Measurements from ENCODE around the gene SOCS3.

SOCS3 gene

GRCh38 chr17:78367193-78367592, 7.3 kb upstream of the SOCS3 start:
- peaks cover 10% of the 10 kb centered on the region for H3K4me1 ChIP-seq (ENCODE audit: control insufficient read depth, insufficient read depth, low read length)
- H3K9ac ChIP-seq (ENCODE audit: low read length in 2 of 2): no peak overlapping the region
- H3K9me3 ChIP-seq (ENCODE audit: control insufficient read depth in 2 of 2, low read length in 2 of 2): no peaks in the 10 kb centered on the region
- no peak overlapping the region for H3K27ac ChIP-seq (ENCODE audit: low read length)
- H3K36me3 ChIP-seq (ENCODE audit: control insufficient read depth in 2 of 2, insufficient read depth in 2 of 2, low read length in 2 of 2): no peaks in the 10 kb centered on the region
- H3K27me3 ChIP-seq (ENCODE audit: control insufficient read depth in 1 of 2, insufficient read depth in 2 of 2, low read length in 2 of 2): no peaks in the 10 kb centered on the region
- H3K4me3 ChIP-seq (ENCODE audit: low read length in 2 of 2): no peak overlapping the region

GRCh38 chr17:78366109-78366848, 6.4 kb upstream of the SOCS3 start:
- Histone ChIP-seq H3K9me3 (ENCODE audit: control insufficient read depth in 2 of 2, low read length in 2 of 2) (no peaks in the 10 kb centered on the region), H3K4me1 (ENCODE audit: control insufficient read depth, insufficient read depth, low read length) (peaks cover 10% of the 10 kb centered on the region), H3K36me3 (ENCODE audit: control insufficient read depth in 2 of 2, insufficient read depth in 2 of 2, low read length in 2 of 2) (no peaks in the 10 kb centered on the region), H3K27ac (ENCODE audit: low read length) (no peak overlapping the region), H3K9ac (ENCODE audit: low read length in 2 of 2) (no peak overlapping the region), H3K4me3 (ENCODE audit: low read length in 2 of 2) (no peak overlapping the region), H3K27me3 (ENCODE audit: control insufficient read depth in 1 of 2, insufficient read depth in 2 of 2, low read length in 2 of 2) (no peaks in the 10 kb centered on the region)

DNA sequence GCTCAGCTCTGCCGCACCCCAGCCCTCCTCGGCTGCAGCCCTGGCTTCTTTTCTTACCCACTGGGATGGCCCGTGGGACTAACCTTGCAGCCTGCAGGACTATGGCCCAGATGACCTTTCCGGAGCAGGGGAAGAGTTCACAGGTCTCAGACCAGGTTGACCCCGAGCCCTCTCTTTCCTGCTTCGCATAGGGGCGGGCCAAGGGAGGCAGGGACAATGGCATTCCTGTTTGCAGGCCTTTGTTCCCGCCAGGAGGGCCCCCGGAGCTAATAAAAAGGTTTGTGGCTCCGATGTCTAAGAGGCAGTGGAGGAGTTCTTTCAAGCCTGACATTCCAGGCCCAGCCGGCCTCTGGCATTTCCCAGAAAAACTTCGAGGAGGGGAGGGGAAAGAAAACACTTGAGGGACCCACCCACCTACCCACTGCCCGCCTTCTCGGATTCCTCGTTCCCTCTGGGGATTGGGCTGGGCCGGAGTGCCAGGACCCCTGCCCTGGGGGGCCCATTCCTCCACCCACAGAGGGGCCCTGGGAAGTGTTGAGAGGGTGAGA, 5.8 kb upstream of the SOCS3 start:
- Histone ChIP-seq H3K27ac (ENCODE audit: low read length) (no peak overlapping the region), H3K27me3 (ENCODE audit: control insufficient read depth in 1 of 2, insufficient read depth in 2 of 2, low read length in 2 of 2) (no peaks in the 10 kb centered on the region), H3K36me3 (ENCODE audit: control insufficient read depth in 2 of 2, insufficient read depth in 2 of 2, low read length in 2 of 2) (no peaks in the 10 kb centered on the region), H3K4me3 (ENCODE audit: low read length in 2 of 2) (no peak overlapping the region), H3K9me3 (ENCODE audit: control insufficient read depth in 2 of 2, low read length in 2 of 2) (no peaks in the 10 kb centered on the region), H3K4me1 (ENCODE audit: control insufficient read depth, insufficient read depth, low read length) (peaks cover 11% of the 10 kb centered on the region), H3K9ac (ENCODE audit: low read length in 2 of 2) (no peak overlapping the region)

GRCh38 chr17:78364436-78365281, 4.8 kb upstream of the SOCS3 start:
- Histone ChIP-seq H3K9ac (ENCODE audit: low read length in 2 of 2) (no peak overlapping the region), H3K36me3 (ENCODE audit: control insufficient read depth in 2 of 2, insufficient read depth in 2 of 2, low read length in 2 of 2) (no peaks in the 10 kb centered on the region), H3K9me3 (ENCODE audit: control insufficient read depth in 2 of 2, low read length in 2 of 2) (no peaks in the 10 kb centered on the region), H3K4me1 (ENCODE audit: control insufficient read depth, insufficient read depth, low read length) (peaks cover 13% of the 10 kb centered on the region), H3K27me3 (ENCODE audit: control insufficient read depth in 1 of 2, insufficient read depth in 2 of 2, low read length in 2 of 2) (no peaks in the 10 kb centered on the region), H3K4me3 (ENCODE audit: low read length in 2 of 2) (no peak overlapping the region), H3K27ac (ENCODE audit: low read length) (no peak overlapping the region)

GRCh38 chr17:78362671-78363070, 2.8 kb upstream of the SOCS3 start:
- H3K27ac ChIP-seq (ENCODE audit: low read length): no peak overlapping the region
- H3K9ac ChIP-seq (ENCODE audit: low read length in 2 of 2): no peak overlapping the region
- H3K4me1 ChIP-seq (ENCODE audit: control insufficient read depth, insufficient read depth, low read length): peaks cover 32% of the 10 kb centered on the region
- no peaks in the 10 kb centered on the region for H3K9me3 ChIP-seq (ENCODE audit: control insufficient read depth in 2 of 2, low read length in 2 of 2)
- H3K36me3 ChIP-seq (ENCODE audit: control insufficient read depth in 2 of 2, insufficient read depth in 2 of 2, low read length in 2 of 2): peaks cover 0 to 12% of the 10 kb centered on the region in 2 donors
- H3K27me3 ChIP-seq (ENCODE audit: control insufficient read depth in 1 of 2, insufficient read depth in 2 of 2, low read length in 2 of 2): no peaks in the 10 kb centered on the region
- no peak overlapping the region for H3K4me3 ChIP-seq (ENCODE audit: low read length in 2 of 2)

GRCh38 chr17:78362232-78362631, 2.4 kb upstream of the SOCS3 start:
- Histone ChIP-seq H3K4me1 (ENCODE audit: control insufficient read depth, insufficient read depth, low read length) (peaks cover 37% of the 10 kb centered on the region), H3K27ac (ENCODE audit: low read length) (no peak overlapping the region), H3K36me3 (ENCODE audit: control insufficient read depth in 2 of 2, insufficient read depth in 2 of 2, low read length in 2 of 2) (peaks cover 2 to 16% of the 10 kb centered on the region in 2 donors), H3K9ac (ENCODE audit: low read length in 2 of 2) (no peak overlapping the region), H3K27me3 (ENCODE audit: control insufficient read depth in 1 of 2, insufficient read depth in 2 of 2, low read length in 2 of 2) (no peaks in the 10 kb centered on the region), H3K9me3 (ENCODE audit: control insufficient read depth in 2 of 2, low read length in 2 of 2) (no peaks in the 10 kb centered on the region), H3K4me3 (ENCODE audit: low read length in 2 of 2) (no peak overlapping the region)

DNA sequence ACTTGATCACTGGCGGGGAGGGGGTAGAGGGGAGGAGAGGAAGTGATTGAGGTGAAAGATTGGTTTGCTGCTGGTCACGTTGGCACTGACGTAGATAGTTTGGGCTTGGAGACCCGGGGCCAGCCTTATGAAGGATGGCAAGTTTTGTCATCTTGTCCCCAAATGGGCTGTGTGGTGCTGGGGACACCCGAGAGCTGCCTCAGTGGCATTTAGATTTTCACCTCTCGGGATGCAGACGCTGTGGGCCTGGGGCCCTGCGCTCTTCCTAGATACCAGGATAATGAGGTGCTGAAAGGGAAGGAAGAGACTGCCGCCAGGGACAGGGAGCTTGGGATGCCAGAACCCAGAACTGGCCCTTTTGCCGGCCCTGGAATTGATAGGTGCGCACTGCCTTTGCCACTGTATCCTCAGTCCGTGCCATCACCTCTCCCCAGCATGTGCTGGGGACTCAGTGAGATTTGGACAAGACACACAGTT, 1.4 kb upstream of the SOCS3 start:
- no peaks in the 10 kb centered on the region for H3K9me3 ChIP-seq (ENCODE audit: control insufficient read depth in 2 of 2, low read length in 2 of 2)
- H3K9ac ChIP-seq (ENCODE audit: low read length in 2 of 2): peak overlapping the region in 1 of 2 donors; percentile 27
- no peaks in the 10 kb centered on the region for H3K27me3 ChIP-seq (ENCODE audit: control insufficient read depth in 1 of 2, insufficient read depth in 2 of 2, low read length in 2 of 2)
- peaks cover 42% of the 10 kb centered on the region for H3K4me1 ChIP-seq (ENCODE audit: control insufficient read depth, insufficient read depth, low read length)
- H3K27ac ChIP-seq (ENCODE audit: low read length): peak overlapping the region; percentile 77
- no peak overlapping the region for H3K4me3 ChIP-seq (ENCODE audit: low read length in 2 of 2)
- H3K36me3 ChIP-seq (ENCODE audit: control insufficient read depth in 2 of 2, insufficient read depth in 2 of 2, low read length in 2 of 2): peaks cover 2 to 23% of the 10 kb centered on the region in 2 donors

DNA sequence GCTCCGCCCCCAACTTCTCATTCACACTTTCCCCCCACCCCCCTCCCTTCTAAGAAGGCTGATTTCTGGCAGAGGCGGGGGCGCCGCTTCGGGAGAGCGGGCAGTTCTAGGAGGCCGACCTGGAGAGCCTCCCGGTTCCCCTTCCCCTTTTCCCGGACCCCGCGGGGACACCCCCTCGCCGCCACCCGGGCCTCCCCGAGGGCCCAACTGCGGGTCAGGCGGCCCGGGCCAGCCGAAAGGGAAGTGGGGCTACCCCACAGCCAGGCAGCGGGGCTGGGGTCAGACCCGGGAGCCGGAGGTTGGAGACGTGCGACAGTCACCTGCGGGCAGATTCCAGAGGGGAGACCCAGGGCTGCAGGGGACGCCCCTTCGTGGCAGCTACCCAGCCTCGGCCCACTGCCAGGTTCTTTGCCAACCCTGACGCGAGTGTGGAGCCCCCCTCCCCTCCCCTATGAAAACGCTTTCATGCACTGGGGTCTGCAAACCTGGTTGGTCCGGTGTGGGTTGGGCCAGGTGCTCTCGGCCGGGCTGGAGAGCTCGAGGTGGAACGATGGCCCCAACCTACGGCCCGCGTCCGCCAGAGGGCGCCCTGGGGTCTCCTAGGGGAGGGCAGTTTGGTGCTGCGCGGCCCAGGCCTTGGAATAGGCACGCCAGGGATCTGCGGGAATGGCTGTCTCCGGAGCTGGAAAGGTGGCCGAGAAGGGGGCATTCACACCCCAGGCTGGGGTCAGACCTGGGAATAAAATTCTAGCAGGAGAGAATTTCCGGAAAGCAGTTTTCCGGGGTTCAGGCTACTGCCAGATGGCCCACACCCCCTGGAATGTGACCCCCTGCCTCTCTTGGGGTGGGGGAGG, 721 bp upstream of the SOCS3 start:
- H3K36me3 ChIP-seq (ENCODE audit: control insufficient read depth in 2 of 2, insufficient read depth in 2 of 2, low read length in 2 of 2): peaks cover 2 to 24% of the 10 kb centered on the region in 2 donors
- peak overlapping the region; percentile 77 for H3K27ac ChIP-seq (ENCODE audit: low read length)
- no peaks in the 10 kb centered on the region for H3K27me3 ChIP-seq (ENCODE audit: control insufficient read depth in 1 of 2, insufficient read depth in 2 of 2, low read length in 2 of 2)
- peaks cover 44% of the 10 kb centered on the region for H3K4me1 ChIP-seq (ENCODE audit: control insufficient read depth, insufficient read depth, low read length)
- H3K9ac ChIP-seq (ENCODE audit: low read length in 2 of 2): peak overlapping the region; percentile 60 to 82
- no peaks in the 10 kb centered on the region for H3K9me3 ChIP-seq (ENCODE audit: control insufficient read depth in 2 of 2, low read length in 2 of 2)
- peak overlapping the region; percentile 69 to 83 for H3K4me3 ChIP-seq (ENCODE audit: low read length in 2 of 2)

GRCh38 chr17:78359321-78359996, 418 bp downstream of the SOCS3 start:
- H3K9me3 ChIP-seq (ENCODE audit: control insufficient read depth in 2 of 2, low read length in 2 of 2): no peaks in the 10 kb centered on the region
- peak overlapping the region; percentile 76 to 92 for H3K9ac ChIP-seq (ENCODE audit: low read length in 2 of 2)
- H3K4me1 ChIP-seq (ENCODE audit: control insufficient read depth, insufficient read depth, low read length): peaks cover 48% of the 10 kb centered on the region
- H3K27ac ChIP-seq (ENCODE audit: low read length): peak overlapping the region; percentile 89
- no peaks in the 10 kb centered on the region for H3K27me3 ChIP-seq (ENCODE audit: control insufficient read depth in 1 of 2, insufficient read depth in 2 of 2, low read length in 2 of 2)
- peak overlapping the region; percentile 82 to 83 for H3K4me3 ChIP-seq (ENCODE audit: low read length in 2 of 2)
- peaks cover 2 to 24% of the 10 kb centered on the region in 2 donors for H3K36me3 ChIP-seq (ENCODE audit: control insufficient read depth in 2 of 2, insufficient read depth in 2 of 2, low read length in 2 of 2)
